HFF-Myc (cell line): ENCODE data around the gene MYORG.
"Not testable (repeated sequence)": the region's sequence is repeated elsewhere in the genome, so short reads cannot be mapped to it uniquely, and the experiment has no call there.

Source experiments
- DNase-seq: peaks from one replicate; pipeline ENCODE4 v3.0.0-alpha.2; 2011; ENCODE audit warnings: low read depth; ENCODE audit errors: extremely low read depth
- H3K4me3 ChIP-seq: replicated peaks from 2 replicates; pipeline ENCODE4 v1.5.1; 2011; ENCODE audit warnings: low read depth, mild to moderate bottlenecking, control low read depth, low read length
- TF ChIP-seq, protein P1 (sequence below): IDR thresholded peaks from 2 replicates; pipeline ENCODE4 v1.5.1; 2012; ENCODE audit warnings: mild to moderate bottlenecking, low read depth, low read length, control low read depth; ENCODE audit errors: missing control alignments

MYORG gene

DNA sequence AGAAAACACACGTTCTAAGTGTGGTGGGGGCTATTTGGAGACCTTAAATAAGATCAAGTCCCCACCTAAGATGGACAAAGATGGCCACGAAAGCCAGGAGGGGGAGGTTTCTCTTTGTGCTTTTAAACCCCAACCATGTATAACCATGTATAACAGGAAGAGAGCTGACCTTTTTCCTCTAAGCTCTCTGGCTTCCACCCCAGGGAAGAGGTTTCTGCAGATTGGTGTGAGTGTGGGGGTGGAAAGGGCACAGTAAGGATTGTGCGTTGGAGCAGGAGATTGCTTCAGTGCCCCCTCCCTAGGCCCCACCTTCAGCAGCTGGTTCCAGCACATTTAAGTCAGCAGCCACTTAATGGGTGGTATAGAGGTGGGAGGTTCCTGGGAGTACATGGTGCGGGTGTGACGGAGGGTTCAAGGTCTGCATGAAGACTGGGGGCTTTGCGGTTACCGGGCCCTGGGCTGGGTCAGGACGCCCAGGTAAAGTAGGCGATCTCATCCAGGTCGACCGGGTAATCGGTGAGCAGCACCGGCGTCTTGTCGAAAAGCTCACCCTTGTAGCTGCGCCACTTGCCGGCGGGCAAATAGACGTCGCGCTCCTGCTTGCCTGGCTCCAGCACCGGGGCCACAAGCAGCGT, 6.2 kb downstream of the MYORG start:
- H3K4me3 ChIP-seq = peak overlapping the region; percentile 30
- no peak for DNase-seq
- TF ChIP-seq, protein P1, sequence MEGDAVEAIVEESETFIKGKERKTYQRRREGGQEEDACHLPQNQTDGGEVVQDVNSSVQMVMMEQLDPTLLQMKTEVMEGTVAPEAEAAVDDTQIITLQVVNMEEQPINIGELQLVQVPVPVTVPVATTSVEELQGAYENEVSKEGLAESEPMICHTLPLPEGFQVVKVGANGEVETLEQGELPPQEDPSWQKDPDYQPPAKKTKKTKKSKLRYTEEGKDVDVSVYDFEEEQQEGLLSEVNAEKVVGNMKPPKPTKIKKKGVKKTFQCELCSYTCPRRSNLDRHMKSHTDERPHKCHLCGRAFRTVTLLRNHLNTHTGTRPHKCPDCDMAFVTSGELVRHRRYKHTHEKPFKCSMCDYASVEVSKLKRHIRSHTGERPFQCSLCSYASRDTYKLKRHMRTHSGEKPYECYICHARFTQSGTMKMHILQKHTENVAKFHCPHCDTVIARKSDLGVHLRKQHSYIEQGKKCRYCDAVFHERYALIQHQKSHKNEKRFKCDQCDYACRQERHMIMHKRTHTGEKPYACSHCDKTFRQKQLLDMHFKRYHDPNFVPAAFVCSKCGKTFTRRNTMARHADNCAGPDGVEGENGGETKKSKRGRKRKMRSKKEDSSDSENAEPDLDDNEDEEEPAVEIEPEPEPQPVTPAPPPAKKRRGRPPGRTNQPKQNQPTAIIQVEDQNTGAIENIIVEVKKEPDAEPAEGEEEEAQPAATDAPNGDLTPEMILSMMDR = no peak

DNA sequence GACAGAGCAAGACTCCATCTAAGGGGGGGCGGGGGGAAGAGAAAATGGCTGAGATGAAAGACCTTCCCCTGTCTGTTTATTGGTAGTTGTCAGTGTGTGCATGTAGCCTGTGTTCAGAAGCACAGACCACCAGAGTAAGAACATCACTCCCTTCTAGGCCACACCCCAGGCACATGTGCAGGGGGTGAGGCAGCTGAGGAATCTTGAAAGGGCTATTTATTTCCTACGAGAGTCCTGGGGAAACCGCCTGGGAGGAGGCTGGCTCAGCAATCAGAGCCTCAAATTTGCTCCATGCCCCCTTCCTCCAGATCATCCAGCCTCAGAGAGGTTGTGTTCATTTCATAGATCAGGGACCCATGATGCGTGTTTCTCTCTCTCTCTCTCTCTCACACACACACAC, 7.1 kb downstream of the MYORG start:
- no peak overlapping the region for H3K4me3 ChIP-seq
- TF ChIP-seq, protein P1 = no peak
- no peak for DNase-seq

GRCh38 chr9:34368796-34369195, 7.9 kb downstream of the MYORG start:
- not testable (repeated sequence) for H3K4me3 ChIP-seq, DNase-seq

- DNase-seq, H3K4me3 ChIP-seq: not testable (repeated sequence)
These were observed 8.8 kb downstream of the MYORG start for GRCh38 chr9:34367751-34368410.

GRCh38 chr9:34366365-34366764, 10.3 kb downstream of the MYORG start:
- TF ChIP-seq, protein P1 = no peak
- no peak for DNase-seq
- H3K4me3 ChIP-seq = no peak overlapping the region

- DNase-seq = no peak
- no peak overlapping the region for H3K4me3 ChIP-seq
- TF ChIP-seq, protein P1 = no peak
These were observed 11.4 kb downstream of the MYORG start for GRCh38 chr9:34365282-34365681.

DNA sequence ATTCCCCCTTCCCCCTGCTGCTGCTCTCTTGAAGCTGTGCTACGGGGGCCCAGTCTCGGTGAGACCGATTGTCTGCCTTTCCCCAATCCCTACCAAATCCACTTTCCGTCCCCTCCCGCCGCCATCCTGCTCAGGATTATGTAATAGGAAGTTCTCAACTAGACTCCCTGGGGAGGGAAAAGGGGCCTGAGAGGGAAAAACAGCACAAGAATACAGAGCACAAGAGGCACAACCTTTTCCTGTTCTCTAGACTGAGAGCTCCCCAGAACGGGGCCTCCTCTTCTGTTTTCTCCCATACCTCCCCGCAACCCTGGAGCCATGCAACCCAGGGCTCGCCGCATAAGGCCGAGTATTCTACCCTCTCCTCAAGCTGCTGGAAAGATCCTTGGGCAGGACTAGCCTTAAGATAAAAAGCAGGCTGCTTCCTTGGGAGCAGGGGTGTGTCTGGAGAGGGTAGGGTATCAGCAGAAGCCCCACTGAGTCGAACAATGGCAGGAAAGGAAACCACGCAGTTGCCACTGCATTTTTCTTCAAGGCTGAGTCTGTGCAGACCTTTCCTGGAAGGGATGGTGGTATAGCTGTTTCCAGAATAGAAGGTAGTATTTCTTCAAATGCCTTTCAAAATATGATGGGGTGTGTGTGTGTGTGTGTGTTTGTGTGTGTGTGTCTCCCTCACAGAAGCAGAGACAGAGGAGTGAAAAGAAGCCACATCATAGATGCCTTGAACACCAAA, 12.9 kb downstream of the MYORG start:
- no peak overlapping the region for H3K4me3 ChIP-seq
- no peak for DNase-seq
- TF ChIP-seq, protein P1 = no peak
